HG02852 (cell line): Measurements from ENCODE around the gene RFESD.
"Not testable (repeated sequence)": the region's sequence is repeated elsewhere in the genome, so short reads cannot be mapped to it uniquely, and the experiment has no call there.

Experiments
- ATAC-seq: cut with Tn5 transposase; IDR thresholded peaks from one replicate; pipeline ENCODE4 v1.9.1; 2021; ENCODE audit warnings: mild to moderate bottlenecking, moderate library complexity; ENCODE audit not compliant: unreplicated experiment

Gene RFESD

GRCh38 chr5:95706196-95706595, 59.6 kb downstream of the RFESD start:
- not testable (repeated sequence) for ATAC-seq

GRCh38 chr5:95707055-95707454, 60.5 kb downstream of the RFESD start:
- no peak for ATAC-seq
